ENCODE results near the gene POU6F2. TPM values are rescaled to one million over a fixed set of nuclear protein-coding genes. Genes with fewer than 3 reads are reported as not detected.
"Not testable (repeated sequence)": the region's sequence is repeated elsewhere in the genome, so short reads cannot be mapped to it uniquely, and the experiment has no call there.

Gene POU6F2
- total and polyA plus RNA-seq, 2 of the 4 experiments (the other 2 are of a cell fraction), result not detected

DNA sequence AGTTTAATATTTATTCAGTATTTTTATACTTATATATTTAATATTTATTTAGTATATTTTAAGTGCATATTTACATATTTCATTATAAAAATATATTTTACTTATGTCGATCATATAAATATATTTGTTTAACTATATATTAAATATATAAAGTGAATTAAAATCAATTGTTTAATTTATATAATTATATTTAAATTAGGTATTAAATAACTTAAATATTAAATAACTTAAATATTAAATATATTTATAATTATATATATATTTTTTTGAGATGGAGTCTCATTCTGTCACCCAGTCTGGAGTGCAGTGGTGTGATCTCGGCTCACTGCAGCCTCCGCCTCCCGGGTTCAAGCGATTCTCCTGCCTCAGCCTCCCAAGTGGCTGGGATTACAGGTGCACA, 399.2 kb downstream of the POU6F2 start:
- H2AK9ac ChIP-seq (replicated peaks; ENCODE audit: low read depth, low read length, poor library complexity); H4K91ac ChIP-seq (ENCODE audit: insufficient read depth, low read depth, low read length); H3K36me3 ChIP-seq (ENCODE audit: control insufficient read depth, insufficient read depth, low read length); H3K4me2 ChIP-seq (ENCODE audit: low read depth, low read length); H3K27me3 ChIP-seq (ENCODE audit: control insufficient read depth, insufficient read depth, low read length); H3K14ac ChIP-seq (replicated peaks; ENCODE audit: low read depth, low read length); BruUV-seq (replicated peaks); H2AK5ac ChIP-seq (ENCODE audit: low read depth, low read length); DNase-seq; H3K9ac ChIP-seq (ENCODE audit: low read depth, low read length); H4K8ac ChIP-seq (ENCODE audit: low read depth in 2 of 2, low read length in 2 of 2); H3K27ac ChIP-seq (ENCODE audit: insufficient read depth, low read length); H2AFZ ChIP-seq (replicated peaks; ENCODE audit: low read length, poor library complexity); H3K9me1 ChIP-seq (ENCODE audit: insufficient read depth, low read length); H3K4me1 ChIP-seq (ENCODE audit: control insufficient read depth, insufficient read depth, low read length); H4K20me1 ChIP-seq (ENCODE audit: insufficient read depth, low read length); H2BK20ac ChIP-seq (ENCODE audit: low read depth, low read length); H3K23ac ChIP-seq (ENCODE audit: low read depth, low read length); CTCF ChIA-PET; H3K9me3 ChIP-seq (ENCODE audit: control insufficient read depth, insufficient read depth, low read length); H3K4me3 ChIP-seq (ENCODE audit: insufficient read depth, low read depth, low read length); H3K4ac ChIP-seq (ENCODE audit: low read depth, low read length); H3K18ac ChIP-seq (ENCODE audit: low read depth, low read length); H2BK15ac ChIP-seq (ENCODE audit: low read depth, low read length); H4K5ac ChIP-seq (ENCODE audit: low read depth, low read length); POLR2A ChIA-PET (ENCODE audit: unreplicated experiment); H3K56ac ChIP-seq (ENCODE audit: extremely low read depth, insufficient read depth, low read length); H2BK5ac ChIP-seq (ENCODE audit: low read depth, low read length, poor library complexity, severe bottlenecking); in situ Hi-C loops (cut with MboI; ENCODE audit: low sequenced_read_pairs); H2BK120ac ChIP-seq (ENCODE audit: low read depth, low read length); dilution Hi-C loops (cut with HindIII; ENCODE audit: low sequenced_read_pairs, unreplicated experiment); H3K79me1 ChIP-seq (ENCODE audit: low read depth in 1 of 2, low read length in 2 of 2); intact Hi-C loops (cut with micrococcal nuclease); ATAC-seq (ENCODE audit: low read depth): not testable (repeated sequence)
- WGBS, 2 experiments (ENCODE audit: extremely low coverage in 2 of 2, insufficient read length in 1 of 2), result no CpG with 5 or more reads among the region's 5 CpGs

Data from IMR-90 (cell line).